Measurements from ENCODE around the gene AMIGO3.
"Not testable (repeated sequence)": the region's sequence is repeated elsewhere in the genome, so short reads cannot be mapped to it uniquely, and the experiment has no call there.

DNA sequence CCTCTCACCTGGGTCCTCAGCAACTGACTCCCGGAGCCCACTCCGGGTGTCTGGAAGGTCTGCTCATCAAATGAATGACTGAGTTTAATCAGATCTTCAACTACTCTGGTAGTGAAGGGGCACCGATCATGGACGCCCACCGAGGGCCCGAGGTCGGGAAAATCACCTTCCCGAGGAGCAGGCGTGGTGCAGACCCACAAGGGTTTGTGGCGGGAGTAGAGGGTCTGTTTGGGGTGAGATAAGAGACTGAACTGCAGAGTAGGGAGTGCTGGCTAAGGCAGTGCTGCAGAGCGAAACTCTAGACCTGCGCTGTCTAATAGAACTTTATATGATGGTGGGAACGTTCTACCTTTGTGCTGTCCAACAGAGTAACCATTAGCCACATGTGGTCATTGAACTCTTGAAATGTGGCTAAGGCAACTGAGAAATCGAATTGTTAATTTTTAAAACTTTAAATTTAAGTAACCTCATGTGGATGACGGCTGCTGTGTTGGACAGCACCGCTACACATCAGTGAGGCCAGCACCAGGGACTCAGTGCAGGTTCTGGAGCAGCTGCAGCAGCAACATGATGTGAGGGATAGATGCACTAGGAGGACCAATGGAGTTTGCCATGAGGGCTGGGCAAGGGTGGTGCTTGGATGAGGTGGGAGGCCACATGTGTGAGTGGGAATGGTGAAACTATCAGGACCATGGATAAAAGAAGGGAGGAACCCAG is 29.4 kb downstream of the AMIGO3 start:
- TF ChIP-seq, protein P1, sequence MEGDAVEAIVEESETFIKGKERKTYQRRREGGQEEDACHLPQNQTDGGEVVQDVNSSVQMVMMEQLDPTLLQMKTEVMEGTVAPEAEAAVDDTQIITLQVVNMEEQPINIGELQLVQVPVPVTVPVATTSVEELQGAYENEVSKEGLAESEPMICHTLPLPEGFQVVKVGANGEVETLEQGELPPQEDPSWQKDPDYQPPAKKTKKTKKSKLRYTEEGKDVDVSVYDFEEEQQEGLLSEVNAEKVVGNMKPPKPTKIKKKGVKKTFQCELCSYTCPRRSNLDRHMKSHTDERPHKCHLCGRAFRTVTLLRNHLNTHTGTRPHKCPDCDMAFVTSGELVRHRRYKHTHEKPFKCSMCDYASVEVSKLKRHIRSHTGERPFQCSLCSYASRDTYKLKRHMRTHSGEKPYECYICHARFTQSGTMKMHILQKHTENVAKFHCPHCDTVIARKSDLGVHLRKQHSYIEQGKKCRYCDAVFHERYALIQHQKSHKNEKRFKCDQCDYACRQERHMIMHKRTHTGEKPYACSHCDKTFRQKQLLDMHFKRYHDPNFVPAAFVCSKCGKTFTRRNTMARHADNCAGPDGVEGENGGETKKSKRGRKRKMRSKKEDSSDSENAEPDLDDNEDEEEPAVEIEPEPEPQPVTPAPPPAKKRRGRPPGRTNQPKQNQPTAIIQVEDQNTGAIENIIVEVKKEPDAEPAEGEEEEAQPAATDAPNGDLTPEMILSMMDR (IDR thresholded peaks at IDR 0.05), result not testable (repeated sequence)
- not testable (repeated sequence) for TF ChIP-seq ZFX (IDR thresholded peaks at IDR 0.05; ENCODE audit: borderline replicate concordance)
